GM21576 (cell line): ENCODE measurements around the gene NKAIN2.
"Not testable (repeated sequence)": the region's sequence is repeated elsewhere in the genome, so short reads cannot be mapped to it uniquely, and the experiment has no call there.

Source experiments
- ATAC-seq: cut with Tn5 transposase; IDR thresholded peaks from one replicate; pipeline ENCODE4 v1.9.1; 2021; ENCODE audit warnings: mild to moderate bottlenecking, moderate library complexity; ENCODE audit not compliant: unreplicated experiment

NKAIN2 gene

DNA sequence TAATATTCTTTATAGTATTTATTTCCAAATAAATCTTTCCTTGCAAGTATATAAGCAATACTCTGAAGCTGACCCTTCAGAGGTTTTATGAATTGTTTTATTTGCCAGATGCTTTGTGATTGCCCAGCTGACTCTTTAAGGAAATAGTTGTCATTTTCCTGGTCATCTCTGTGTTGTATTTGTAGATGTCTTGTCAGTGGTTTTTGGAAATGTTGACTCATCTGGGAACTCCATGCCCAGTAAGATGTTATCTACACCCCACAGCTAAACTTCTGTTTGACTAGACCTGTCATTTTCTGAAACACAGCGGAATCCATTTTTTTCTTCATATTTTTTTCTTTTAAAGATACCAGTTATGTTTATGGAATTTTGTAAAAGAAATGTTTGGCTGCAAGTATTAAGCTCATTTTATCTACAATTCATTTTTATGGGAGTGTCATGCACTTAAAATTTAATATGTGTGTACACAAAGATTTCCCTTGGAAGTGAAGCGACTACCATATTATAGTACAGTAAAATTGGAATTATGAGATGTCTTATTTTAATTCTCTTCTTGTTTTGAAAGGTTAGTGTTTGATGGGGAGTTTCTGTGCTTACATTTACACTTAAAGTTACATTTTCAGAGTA lies 491.0 kb downstream of the NKAIN2 start:
- ATAC-seq: no peak

DNA sequence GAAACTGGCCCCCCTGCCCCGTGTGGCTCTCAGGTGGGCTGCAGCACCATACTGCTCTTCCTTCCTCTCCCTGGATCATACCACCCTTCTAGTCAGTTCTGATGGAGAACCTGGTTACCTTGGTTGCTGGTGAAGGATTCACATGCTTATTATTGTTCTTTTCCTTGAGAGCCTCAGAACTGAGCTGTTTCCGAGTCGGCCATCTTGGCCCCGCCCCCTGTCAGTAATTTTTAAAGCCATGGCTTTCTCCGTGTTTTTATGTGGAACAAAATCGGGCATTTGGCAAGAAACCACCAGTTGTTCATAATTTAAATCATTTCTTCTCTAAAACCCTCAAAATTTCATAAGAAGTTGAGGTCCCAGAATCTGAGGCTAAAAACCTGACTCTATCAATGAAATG lies 493.8 kb downstream of the NKAIN2 start:
- ATAC-seq: no peak

DNA sequence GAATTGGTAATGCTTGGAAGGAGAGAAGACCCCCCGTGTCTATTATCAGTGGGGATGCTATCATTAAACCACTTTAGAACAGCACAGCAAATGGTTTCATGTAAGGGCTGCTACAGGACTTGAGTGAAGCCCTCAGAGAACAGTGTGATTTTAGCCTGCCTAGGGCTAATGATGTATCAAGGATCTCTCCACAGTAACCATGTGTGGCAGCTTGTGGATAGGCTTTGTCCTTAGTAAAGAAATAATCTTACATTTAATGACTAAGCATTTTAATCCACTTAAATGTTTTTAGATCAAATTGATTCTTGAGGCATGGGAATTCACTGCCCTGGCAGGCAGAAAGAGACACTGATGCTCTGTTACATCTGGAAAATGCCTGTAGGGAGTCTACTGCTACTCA lies 495.1 kb downstream of the NKAIN2 start:
- no peak for ATAC-seq

DNA sequence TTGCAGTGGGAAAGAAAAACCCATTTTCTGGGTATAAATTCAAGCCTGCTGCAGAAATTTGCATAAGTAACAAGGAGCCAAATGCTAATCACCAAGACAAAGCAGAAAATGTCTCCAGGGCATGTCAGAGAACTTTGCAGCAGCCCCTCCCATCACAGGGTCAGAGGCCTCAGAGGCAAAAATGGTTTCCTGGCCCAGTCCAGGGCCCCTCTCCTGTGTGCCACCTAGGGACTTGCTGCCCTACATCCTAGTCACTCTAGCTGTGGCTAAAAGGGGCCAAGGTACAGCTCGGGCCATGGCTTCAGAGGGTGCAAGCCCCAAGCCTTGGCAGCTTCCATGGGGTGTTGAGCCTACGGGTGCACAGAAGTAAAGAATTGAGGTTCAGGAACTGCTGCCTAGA lies 497.2 kb downstream of the NKAIN2 start:
- not testable (repeated sequence) for ATAC-seq

DNA sequence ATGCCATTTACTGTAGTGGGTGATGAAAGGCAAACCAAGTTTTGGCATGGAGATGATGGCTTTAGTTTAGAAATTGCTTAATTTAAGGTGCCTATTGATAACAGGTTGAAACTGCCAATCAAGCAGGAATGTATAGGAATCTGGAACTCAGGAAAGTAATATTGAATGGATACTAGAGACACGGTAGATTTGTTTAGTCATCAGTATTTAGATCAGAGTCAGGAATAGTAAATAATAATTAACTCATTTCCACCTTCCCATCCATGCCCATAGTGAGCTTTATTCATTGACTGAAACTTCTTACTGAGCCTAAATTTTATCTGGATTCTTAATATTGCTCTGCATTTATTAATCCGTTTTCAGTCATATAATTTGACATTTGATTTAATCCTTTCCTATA lies 500.3 kb downstream of the NKAIN2 start:
- ATAC-seq: no peak

DNA sequence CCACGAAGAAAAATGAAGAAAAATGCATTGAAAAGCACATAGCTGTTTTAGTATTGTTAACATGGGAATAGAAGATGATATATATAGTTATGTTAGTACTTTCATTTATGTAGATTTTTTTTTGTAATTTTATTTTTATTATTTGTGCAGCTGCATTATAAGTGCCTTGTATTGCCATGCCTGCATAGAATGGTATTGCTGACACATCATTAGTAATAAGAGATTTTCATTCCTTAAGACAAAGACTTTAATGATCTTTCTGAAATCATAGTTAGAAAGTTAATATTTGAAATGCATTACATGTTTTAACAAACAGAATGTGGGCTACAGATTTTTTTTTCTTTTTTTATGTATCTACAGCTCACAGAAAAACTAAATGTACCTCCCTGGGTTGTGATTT lies 506.5 kb downstream of the NKAIN2 start:
- no peak for ATAC-seq

DNA sequence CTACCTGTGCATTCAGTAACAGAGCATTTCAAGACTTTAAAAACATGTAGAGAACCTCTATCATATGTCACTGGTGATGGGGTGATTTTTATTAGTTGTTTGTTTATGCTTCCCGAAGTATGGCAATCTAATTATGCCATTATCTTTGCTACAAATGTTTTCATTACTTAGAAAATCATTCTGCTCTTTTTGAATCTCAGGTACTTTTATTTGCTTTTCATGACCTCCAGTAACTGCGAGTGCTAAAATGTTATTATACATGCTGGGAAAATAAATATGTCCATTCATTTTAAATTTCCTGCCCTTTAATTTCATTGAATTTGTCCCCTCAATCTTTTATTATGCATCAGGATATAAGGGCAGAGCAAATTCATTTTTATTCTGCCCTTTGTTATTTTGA lies 515.7 kb downstream of the NKAIN2 start:
- no peak for ATAC-seq

DNA sequence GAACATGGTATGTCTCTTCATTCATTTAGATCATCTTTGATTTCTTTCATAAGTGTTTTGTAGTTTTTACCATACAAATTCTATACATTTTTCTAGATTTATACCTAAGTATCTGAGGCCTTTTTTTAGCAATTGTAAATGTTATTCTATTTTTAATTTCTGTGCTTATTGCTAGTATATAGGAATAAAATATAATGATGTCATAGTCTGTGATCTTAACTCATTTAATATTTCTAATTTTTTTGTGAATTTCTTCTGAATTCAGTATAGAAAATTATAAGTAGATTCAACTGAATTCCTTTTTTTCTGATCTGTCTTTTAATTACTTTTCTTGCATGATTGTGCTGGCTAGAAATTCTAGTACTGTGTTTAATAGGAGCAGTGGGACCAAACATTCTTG lies 520.6 kb downstream of the NKAIN2 start:
- ATAC-seq: no peak

DNA sequence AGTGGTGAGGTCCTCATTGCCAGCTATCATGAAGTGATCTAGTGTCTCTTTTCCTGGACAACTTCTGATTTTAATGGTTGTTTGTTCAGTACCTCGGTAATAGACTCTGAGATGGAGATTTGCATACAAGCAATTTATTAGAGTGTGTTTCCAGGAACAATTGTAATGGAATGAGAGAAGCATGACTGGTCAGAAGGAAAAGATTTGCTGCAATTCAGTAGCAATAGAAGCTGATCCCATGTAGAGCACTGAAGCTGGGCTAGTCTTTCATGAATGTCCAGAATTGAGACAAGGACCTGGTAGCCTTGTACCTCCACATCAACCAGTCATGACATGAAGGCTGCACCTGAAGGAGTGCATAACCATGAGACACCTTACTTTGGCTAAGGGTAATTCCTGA lies 526.5 kb downstream of the NKAIN2 start:
- ATAC-seq: no peak

DNA sequence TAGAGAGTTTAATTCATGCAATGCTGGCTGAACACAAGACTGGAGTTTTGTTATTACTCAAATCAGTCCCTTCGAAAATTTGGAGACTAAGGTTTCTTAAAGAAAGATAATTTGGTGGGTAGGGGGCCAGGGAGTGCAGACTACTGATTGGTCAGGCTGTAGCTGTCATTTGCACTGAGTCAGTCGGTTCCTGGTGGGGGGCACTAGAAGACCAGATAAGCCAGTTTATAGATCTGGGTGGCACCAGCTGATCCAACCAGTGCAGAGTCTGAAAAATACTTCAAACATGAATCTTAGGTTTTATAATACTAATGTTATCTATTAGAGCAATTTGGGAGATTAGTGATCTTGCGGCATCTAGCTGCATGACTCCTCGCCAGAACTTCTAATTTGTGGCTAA lies 530.7 kb downstream of the NKAIN2 start:
- no peak for ATAC-seq

DNA sequence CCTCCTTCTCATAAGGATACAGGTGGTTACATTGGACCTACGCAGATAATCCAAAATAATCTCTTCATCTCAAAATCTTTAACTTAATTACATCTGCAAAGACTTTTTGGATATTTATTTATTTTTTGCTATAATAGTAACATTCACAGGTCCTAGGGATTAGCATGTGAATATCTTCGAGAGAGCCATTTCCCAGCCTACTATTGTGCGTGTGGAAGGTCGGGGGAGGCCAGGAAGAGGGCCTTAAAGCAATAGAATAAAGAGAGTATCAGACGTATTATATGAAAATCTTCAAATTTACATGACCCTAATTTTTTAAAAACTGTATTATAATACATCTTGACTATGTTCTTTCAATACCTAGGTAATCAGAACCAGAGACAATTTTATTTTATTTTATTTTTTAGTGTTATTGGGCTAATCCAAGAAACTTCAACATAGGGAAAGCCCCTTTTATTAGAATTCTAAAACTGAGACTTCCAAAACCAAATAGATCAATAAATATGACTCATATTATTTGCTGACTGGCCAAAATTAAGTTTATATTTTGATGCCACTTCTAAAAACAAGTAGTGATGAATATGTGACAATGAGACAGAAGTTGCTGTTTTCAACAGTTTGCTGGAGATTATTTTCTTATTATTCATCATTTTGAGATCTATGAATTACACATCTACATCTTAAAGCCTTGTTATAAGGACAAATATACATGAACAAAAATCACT lies 536.1 kb downstream of the NKAIN2 start:
- no peak for ATAC-seq

DNA sequence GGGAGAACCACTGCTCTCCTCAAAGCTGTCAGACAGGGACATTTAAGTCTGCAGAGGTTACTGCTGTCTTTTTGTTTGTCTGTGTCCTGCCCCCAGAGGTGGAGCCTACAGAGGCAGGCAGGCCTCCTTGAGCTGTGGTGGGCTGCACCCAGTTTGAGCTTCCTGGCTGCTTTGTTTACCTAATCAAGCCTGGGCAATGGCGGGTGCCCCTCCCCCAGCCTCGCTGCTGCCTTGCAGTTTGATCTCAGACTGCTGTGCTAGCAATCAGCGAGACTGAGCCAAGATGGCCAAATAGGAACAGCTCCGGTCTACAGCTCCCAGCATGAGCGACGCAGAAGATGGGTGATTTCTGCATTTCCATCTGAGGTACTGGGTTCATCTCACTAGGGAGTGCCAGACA lies 544.7 kb downstream of the NKAIN2 start:
- ATAC-seq: not testable (repeated sequence)

DNA sequence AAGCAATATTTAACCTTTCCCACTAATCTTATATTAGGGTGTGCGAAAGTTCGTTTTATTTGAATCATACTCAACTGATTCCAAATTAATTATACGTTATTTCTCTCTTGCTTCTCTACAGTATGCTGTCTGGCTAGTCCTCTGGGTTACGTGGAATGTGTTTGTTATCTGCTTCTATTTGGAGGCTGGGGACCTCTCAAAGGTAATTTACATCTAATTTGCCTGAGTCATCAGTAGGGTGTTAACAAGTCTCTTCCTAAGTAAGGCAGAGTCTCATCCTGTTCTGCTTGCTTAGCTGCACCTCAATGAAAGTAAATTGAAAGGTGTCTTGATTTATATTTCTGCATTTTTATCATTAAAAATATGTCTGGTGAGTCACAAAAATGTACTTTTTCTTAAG lies 551.5 kb downstream of the NKAIN2 start:
- ATAC-seq: no peak

DNA sequence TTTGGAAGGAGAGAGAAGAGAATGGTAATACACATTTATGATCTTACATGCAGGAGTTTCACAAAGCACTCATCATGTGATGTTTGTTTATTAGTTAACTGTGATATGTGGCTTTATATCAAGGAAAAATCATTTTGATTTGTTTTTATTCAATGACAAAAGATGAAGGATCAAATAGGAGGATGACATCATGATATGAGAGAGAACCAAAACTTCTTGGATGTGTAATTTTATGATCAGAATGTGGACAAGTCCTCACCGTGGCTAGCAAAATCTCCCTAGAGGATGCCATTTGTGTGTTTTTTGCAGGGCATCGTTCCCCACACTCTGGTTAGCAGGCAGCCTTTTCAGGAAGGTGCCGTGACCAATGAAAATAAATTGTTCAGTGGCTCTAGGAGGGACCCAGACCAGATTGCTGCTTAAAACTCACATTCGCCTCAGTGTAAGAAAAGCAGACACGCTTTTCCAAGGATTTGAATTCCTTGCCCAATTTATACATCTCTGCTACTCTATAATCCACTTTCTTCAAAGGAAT lies 552.7 kb downstream of the NKAIN2 start:
- ATAC-seq: no peak

DNA sequence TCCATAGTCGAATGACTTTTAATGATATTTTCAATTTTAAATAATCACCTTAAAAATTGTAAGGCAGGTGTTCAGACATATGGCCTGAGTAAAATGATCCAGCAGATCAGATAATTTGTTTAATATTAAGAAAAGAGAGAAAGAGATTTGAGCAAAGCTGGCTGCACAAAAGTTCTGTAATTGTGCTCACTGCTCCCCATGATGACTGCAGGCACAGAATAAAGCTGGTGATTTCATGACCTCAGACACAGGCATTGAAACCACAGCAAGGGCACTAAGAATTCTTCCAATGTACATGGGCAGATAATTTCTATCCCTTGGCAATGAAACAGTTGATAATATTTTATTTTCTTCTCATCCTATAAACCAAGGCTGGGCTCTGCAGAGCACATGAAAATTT lies 553.1 kb downstream of the NKAIN2 start:
- ATAC-seq: no peak

DNA sequence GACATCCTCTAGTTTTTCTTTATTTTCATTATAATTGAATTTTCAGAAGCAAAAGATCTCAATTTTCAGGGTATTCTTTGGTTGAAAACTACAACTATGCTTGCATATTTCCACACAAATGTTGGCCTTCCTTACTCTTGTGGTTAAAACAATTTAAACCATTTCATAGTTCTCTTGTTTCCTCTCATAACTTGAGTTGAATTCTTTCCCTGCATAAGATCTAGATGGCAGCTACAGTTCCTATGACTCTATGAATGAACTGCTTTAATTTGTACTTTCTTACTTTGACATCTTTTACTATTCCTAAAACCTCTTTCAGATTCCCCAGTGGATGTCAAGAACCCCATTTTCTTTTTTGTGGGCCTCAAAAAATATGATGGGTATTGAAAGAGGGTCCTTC lies 564.5 kb downstream of the NKAIN2 start:
- ATAC-seq: no peak

DNA sequence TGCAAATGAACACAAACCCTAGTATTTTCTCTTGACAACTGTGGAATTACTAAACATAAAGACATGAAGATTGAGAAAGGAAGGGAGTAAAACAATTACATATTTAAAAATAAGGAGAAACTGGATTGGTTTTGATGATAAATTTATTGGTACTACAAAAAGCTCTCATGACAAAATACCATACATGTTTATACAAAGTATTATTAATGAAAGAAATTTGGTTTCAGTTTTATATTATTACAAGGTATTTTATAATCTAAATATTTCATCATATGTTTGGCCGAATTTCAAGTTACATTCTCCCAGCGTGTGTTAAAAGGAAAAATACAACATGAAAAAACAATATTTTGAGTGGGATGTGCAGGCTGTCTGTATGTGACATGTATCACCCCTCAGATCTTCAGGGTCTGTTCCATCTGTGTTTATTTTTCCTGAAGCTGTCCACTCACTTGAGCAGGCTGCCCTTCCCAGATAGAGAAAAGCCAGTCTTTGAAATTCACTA lies 568.4 kb downstream of the NKAIN2 start:
- ATAC-seq: no peak

DNA sequence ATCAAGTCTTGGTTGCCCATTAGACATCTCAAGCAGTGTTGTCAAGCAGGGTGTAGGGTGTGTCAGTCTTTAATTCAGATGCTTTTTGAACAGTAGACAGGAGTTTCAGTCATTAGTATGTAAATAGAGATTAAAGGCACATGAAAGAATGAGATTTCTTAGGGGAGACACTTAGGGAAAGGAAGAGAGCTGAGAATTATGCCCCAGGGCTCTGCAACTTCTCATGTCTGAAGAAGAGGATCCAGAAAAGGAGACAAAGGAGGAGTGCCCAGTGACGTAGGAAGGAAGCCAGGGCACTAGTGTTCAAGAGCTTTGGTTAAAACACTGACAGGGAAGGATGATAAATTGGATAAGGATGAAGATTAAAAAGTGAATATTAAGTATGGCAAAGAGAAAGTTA lies 569.7 kb downstream of the NKAIN2 start:
- ATAC-seq: no peak

DNA sequence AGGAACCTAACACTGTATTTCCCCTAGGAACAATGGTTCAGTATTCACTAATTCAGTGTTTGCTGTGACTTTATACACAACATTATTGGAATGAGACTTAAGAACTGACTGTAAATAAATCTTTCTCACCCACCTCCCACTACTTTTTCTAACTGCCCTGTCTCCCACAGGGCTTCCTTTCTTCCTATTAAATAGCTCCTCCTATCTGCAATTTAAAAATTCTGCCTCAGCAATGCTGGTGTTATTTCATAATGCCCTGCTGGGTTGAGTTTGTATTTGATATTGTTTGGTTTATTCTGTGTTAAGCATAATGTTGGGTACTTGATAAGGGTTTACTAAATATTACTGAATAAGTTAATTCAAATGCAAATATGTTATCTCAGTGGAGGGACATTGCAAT lies 585.5 kb downstream of the NKAIN2 start:
- ATAC-seq: no peak

DNA sequence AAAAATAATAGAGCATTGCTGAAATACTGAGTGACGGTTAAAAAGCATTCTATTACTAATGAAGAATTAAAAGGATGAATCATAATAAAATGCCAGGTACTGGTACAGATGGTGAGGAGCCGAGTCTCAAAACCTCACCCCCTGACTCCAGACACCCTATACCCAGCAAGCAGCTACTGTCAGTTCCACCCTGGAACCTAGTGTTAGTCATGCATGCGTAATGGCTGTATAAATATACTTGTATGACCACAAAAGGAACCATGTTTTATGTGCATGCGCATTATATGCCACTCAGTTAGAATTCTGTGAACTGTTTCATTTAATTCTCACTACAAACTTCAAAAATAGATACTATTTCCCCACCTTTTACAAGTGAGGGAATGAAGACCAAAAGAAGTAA lies 589.9 kb downstream of the NKAIN2 start:
- ATAC-seq: no peak

DNA sequence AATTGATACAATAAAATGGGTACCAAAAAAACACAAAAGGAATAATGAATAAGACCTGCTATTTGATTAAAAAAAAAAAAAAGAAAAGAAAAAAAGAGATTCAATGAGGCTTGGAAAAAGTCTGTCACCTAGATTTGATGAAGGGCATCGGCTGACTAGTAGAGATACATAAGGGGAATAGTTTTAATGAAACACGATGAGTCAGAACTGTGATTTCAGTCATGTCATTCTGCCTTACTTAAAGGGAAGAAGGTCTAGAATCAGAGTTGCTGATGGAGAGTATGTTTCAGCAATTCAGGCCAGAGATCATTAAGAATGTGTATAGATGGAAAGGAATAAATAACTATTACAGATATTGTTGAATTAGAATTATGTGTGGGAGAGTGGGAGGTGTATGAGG lies 592.7 kb downstream of the NKAIN2 start:
- ATAC-seq: no peak

DNA sequence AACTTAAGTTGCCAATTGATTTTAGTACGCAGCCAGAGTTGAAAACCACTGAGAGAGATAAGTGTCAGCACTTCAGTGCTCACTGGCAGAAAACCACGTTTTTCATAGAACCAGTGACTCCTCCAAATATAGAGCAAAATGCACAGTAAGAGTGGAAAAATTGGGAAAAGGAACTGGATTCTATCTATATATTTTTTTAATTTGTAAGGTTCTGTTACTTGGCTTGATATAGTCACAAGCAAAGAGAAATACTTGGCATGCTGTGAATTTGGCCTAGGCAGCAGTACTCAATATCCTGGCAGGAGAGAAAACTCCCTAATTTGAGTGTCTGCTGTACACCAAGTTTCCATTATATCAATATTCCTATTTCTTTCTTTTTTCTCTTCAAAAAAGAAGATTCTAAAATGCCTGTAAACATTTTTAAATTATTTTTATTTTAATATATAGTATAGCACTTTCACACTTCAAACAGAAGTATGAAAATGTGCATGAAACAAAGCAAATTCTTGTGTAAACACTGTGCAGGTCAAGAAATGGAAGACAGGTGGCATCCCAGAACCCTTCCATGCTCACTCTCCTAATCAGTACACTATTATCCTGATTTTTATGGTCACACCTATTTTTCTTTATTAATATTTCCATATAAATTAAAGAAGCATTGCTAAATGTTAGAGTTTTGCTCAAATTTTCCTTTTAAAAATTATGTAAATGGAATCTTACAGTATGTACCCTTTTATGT lies 596.8 kb downstream of the NKAIN2 start:
- ATAC-seq: no peak
